HG03159 (cell line): ENCODE results near the gene WIPF3.
A peak's percentile ranks its signal among the peaks of the same experiment; 100 is the strongest.
"Not testable (repeated sequence)": the region's sequence is repeated elsewhere in the genome, so short reads cannot be mapped to it uniquely, and the experiment has no call there.

ENCODE experiments used
- ATAC-seq: cut with Tn5 transposase; IDR thresholded peaks from one replicate; pipeline ENCODE4 v1.9.1; 2021; ENCODE audit warnings: mild to moderate bottlenecking, moderate library complexity; ENCODE audit not compliant: unreplicated experiment

The WIPF3 gene

DNA sequence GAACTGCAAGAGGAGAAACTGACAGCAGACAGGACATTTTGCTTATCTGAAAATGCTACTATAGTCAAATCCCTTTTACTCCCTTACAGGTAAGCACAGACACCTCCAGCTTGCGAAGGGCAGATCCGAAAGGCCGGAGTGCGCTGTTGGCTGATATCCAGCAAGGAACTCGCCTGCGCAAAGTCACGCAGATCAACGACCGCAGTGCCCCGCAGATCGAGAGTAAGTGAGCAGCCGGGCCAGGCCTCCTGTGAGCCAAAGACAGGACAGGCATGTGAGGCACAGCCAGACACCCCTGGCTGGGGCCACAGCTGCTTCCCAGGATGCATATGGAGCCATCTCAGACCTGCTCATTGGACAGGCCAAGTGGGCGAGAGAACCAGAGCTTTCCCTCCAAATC is 69.4 kb downstream of the WIPF3 start:
- ATAC-seq = no peak

GRCh38 chr7:29877196-29877595 is 70.9 kb downstream of the WIPF3 start:
- ATAC-seq = no peak

DNA sequence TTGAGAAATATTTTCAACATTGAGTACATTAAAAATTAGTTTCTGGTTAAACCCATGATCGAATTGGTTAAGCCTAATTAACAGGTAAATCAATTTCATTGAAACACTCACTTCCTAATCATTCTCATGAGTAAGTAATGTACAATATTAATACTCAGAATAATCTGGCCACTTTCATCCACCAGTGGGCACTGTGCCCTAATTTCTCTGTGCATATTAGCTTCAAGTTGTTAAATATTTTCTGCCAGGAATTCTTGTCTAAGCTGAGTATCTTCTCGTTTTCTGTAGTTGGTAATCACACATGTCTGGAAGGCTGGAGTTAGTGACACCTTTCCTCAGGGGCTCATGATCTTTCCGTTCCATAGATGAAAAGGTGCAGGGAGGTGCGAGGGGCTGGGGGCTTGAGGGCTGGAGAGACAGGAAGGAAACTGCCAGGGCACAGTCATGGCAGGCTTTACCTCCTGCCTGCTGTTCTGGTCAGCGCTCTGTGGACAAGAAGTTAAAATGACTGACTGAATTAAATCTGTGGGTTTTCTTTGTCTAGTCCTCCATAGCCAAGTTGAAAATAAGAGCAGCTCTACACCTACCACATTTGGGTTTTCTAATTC is 71.9 kb downstream of the WIPF3 start:
- peak; percentile 51 for ATAC-seq

DNA sequence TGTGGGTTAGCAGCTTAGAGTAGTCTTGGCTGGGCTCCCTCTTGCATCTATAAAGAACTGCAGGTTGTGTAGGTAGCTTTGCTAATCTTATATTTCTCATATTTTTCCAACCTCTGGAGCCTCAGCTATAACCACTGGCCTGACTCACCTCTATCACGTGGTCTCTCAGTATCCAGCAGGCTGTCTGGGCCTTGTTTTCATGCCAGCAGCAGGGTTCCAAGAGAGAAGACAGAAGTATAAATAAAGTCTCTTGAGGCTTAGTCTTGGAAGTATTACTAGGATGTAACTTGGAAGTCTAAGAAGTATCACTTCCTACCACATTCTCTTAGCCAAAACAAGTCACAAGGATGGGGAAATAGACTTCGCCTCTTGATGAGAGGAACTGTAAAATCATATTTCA is 73.3 kb downstream of the WIPF3 start:
- ATAC-seq = no peak

DNA sequence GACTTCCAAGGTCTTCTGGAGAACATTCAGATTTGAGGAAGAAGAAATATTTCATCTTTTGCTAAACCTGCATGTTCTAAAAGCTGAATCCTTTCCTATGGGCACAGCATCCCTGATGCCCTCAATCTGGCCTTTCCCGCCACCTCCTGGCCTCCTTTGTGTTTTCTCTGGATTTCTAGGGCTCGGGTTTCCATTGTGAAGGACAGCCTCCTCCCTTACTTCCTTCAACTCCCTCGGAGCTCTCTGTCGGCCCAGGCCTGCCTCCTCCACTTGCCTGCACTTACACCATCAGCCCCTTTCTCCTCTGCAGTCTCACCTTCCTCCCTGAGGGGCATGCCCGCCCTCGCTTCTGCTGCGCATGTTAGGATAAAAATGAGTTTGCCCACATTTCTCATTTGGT is 75.4 kb downstream of the WIPF3 start:
- no peak for ATAC-seq

GRCh38 chr7:29882481-29882880 is 76.2 kb downstream of the WIPF3 start:
- ATAC-seq = no peak

- no peak for ATAC-seq
These were observed 77.4 kb downstream of the WIPF3 start for GRCh38 chr7:29883462-29884398.

GRCh38 chr7:29884399-29885272 is 78.3 kb downstream of the WIPF3 start:
- ATAC-seq = no peak

- ATAC-seq = no peak
These were observed 79.3 kb downstream of the WIPF3 start for GRCh38 chr7:29885626-29886025.

DNA sequence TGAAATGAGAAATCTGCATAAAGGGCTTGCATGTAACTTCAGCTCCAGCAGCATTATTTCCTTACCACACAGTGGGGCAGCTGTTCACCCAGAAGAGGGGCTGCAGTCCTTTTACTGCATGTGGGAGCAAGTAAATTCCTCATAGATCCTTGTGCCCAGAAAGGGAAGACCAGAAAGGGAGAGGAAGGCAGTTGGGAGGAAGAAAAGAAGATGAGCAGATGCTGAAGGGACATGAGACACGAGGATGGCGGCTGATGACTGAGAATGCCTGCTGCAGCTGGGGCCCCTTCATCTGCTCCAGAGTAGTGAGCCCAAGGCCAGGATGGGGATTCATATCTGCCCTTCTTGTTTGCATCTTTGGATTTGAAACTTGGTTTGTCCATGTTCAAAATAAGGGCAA is 80.5 kb downstream of the WIPF3 start:
- no peak for ATAC-seq

DNA sequence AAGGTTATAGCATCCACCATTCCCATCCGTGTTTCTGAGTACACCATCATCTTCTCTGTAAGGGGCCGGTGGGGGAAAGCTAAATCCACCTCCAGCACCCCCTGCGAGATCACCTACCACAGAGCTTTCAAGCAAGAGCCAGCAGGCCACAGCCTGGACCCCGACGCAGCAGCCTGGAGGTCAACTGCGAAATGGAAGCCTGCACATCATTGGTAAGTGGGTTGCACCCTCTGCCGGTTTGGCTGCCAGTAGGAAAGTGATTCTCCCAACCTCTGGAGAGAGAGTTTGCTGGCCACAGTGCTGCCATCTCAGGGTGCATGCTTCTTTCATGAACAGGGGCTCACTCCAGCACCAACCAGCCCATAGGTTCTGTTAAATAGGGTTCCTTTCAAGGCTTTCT is 81.7 kb downstream of the WIPF3 start:
- ATAC-seq = no peak

DNA sequence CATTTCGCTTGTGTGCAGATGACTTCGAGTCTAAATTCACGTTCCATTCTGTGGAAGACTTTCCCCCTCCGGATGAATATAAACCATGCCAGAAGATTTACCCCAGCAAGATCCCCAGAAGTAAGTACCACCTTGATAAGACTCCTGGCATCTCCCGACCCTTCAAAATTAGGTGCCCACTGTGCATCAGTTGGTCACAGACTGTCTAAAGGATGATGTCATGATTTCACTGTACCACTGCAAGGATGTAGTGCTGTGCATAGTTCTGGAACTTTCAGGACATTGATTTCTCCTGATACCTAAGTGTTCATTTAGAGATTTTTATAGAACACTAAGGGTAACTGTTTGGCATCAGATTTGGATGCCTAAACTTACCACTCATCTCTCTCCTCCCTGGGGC is 83.0 kb downstream of the WIPF3 start:
- no peak for ATAC-seq

GRCh38 chr7:29890251-29890650 is 83.9 kb downstream of the WIPF3 start:
- ATAC-seq = no peak

- ATAC-seq = not testable (repeated sequence)
These were observed 84.5 kb downstream of the WIPF3 start for GRCh38 chr7:29890786-29891185.

DNA sequence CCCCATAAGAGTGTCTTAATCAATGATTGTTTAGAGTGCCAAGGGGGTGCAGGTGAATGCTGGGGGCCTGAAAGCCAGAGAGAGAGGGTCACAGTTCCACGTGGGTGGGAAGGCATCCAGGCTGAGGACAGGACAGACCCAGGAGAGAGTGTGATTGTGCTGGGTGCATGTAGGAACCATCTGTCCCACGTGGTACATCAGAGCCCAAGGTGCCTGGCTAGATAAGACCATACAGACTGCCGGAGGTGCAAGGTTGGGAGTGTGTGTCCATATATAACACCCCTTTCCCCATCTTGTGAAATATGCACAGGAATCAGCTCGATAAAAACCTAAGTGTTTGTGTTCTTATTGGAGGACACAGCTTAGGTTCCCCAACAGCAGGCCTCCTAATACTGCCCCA is 85.5 kb downstream of the WIPF3 start:
- no peak for ATAC-seq

DNA sequence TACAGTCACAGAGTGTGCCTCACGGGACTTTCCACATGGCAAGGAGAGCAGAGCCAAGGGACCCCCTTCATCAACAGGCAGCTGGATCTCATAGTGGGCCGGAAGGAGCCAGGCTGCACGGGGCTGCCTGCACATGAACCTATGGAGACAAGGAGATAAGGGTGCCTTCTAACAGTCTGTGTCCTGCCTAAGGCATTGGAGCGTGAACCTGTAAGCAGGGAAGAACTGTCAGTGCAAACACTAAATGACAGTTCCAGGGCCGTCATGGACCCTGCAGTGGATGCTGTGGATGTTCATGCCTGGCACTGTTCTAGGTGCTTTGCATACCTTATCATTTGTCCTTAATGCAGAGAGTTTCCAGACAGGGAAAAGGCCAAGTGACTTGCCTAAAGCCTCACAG is 85.9 kb downstream of the WIPF3 start:
- no peak for ATAC-seq

GRCh38 chr7:29893351-29893965 is 87.2 kb downstream of the WIPF3 start:
- no peak for ATAC-seq

- no peak for ATAC-seq
These were observed 87.9 kb downstream of the WIPF3 start for GRCh38 chr7:29894256-29894655.

DNA sequence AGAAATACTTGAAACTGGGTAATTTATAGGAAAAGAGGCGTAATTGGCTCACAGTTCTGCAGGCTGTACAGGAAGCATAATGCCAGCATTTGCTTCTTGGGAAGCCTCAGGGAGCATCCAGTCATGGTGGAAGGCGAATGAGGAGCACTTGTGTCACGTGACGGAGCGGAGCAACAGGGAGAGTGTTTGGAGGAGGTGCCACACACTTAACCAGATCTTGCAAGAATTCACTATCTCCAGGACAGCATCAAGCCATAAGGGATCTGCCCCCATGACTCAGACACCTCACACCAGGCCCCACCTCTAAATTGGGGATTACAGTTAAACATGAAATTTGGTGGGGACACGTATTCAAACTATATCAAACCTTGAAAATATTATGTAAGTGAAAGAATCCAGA is 89.3 kb downstream of the WIPF3 start:
- ATAC-seq = no peak

DNA sequence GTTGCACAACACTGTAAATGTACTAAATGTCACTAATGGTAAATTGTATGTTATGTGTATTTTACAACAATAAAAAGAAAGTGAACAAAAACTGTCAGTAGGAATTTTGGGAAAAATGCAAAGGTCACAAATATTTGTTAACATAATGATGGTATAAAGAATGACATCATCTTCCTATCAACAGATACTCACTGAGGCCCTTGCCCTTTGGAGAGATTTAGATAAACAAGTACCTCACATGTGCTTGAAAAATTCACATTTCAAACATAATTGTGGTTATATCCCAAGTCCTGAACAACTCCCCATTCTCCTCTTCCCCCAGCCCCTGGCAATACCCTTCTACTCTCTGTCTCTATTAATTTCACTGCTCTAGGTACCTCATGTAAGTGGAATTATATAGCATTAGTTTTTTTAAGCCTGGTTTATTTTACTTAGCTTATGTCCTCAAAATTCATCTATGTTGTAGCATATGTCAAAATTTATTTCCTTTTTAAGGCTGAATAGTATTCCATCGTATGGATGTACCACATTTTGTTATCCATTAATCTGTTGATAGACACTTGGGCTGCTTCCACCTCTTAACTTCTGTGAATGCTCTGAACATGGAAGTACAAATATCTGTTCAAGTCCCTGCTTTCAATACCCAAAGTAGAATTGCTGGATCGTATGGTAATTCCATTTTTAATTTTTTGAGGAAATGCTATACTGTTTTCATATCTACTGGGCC is 90.5 kb downstream of the WIPF3 start:
- ATAC-seq = no peak
